ENCODE measurements around the gene STK38. TPM values are rescaled to one million over a fixed set of nuclear protein-coding genes. Genes with fewer than 3 reads are reported as not detected.

STK38 gene
- total and polyA plus RNA-seq, 9 of the 15 experiments (the other 6 are each of a cell fraction or from before 2014, with no cell fraction given) = 5.7 to 28.7 (median 19.5) TPM

DNA sequence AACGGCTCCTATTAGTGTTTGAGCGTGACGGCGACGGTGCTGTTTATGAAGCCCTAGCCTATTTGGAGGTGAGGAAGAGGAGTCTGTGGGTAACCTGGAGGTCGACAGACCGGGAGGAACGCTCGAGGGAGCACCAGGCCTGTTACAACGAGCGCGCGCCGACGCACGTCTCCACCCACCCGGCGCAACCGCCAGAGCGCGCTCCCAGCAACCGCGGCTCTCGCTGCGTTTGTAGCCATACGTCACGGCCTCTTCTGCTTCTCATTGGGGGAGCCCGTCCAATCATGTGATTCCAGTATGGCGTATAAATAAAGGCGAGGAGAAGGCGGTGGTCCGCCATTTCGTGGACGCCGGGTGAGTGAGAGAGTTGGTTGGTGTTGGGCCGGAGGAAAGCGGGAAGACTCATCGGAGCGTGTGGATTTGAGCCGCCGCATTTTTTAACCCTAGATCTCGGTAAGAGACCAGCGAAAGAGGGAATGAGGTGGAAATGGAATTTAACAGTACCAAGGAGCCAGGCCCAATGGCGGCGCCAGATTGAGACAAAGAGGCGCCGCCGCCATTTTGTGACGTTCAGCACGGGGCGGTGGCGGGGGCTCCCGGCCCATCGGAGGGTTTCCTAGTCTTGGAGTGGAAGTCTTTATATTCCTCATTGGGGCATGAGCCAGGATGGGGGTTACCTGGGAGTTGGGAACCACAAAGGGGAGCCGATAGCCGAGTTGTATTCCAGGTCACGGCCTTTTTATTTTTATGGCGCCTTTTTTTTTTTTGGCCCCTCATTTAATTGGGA is 46.9 kb upstream of the STK38 start, which contains the start of gene SRSF3 (continued):
- TF ChIP-seq, protein P1, sequence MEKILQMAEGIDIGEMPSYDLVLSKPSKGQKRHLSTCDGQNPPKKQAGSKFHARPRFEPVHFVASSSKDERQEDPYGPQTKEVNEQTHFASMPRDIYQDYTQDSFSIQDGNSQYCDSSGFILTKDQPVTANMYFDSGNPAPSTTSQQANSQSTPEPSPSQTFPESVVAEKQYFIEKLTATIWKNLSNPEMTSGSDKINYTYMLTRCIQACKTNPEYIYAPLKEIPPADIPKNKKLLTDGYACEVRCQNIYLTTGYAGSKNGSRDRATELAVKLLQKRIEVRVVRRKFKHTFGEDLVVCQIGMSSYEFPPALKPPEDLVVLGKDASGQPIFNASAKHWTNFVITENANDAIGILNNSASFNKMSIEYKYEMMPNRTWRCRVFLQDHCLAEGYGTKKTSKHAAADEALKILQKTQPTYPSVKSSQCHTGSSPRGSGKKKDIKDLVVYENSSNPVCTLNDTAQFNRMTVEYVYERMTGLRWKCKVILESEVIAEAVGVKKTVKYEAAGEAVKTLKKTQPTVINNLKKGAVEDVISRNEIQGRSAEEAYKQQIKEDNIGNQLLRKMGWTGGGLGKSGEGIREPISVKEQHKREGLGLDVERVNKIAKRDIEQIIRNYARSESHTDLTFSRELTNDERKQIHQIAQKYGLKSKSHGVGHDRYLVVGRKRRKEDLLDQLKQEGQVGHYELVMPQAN (IDR thresholded peaks at IDR 0.05; ENCODE audit: borderline replicate concordance) = peak; percentile 92
- TF ChIP-seq ZNF121 (CRISPR knock-in tag; conservative IDR thresholded peaks at IDR 0.05) = no peak
- TF ChIP-seq, protein P2, sequence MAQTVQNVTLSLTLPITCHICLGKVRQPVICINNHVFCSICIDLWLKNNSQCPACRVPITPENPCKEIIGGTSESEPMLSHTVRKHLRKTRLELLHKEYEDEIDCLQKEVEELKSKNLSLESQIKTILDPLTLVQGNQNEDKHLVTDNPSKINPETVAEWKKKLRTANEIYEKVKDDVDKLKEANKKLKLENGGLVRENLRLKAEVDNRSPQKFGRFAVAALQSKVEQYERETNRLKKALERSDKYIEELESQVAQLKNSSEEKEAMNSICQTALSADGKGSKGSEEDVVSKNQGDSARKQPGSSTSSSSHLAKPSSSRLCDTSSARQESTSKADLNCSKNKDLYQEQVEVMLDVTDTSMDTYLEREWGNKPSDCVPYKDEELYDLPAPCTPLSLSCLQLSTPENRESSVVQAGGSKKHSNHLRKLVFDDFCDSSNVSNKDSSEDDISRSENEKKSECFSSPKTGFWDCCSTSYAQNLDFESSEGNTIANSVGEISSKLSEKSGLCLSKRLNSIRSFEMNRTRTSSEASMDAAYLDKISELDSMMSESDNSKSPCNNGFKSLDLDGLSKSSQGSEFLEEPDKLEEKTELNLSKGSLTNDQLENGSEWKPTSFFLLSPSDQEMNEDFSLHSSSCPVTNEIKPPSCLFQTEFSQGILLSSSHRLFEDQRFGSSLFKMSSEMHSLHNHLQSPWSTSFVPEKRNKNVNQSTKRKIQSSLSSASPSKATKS (CRISPR knock-in tag; IDR thresholded peaks at IDR 0.05) = 0 out of 2 replicates have a peak, but pooled peaks have one; percentile 65
- peak; percentile 100 for TF ChIP-seq PHF8 (IDR thresholded peaks at IDR 0.05; ENCODE audit: borderline replicate concordance, low read length)
- TF ChIP-seq, protein P3, sequence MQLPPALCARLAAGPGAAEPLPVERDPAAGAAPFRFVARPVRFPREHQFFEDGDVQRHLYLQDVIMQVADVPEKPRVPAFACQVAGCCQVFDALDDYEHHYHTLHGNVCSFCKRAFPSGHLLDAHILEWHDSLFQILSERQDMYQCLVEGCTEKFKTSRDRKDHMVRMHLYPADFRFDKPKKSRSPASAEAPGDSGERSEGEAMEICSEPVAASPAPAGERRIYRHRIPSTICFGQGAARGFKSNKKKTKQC (CRISPR knock-in tag; IDR thresholded peaks at IDR 0.05) = peak; percentile 98
- TF ChIP-seq U2AF1 (optimal IDR thresholded peaks at IDR 0.05; ENCODE audit: low read depth, low read length) = peak; percentile 33
- no peak for TF ChIP-seq NCOA2 (IDR thresholded peaks at IDR 0.05; ENCODE audit: partially characterized antibody in 2 of 2)
- TF ChIP-seq, protein P4, sequence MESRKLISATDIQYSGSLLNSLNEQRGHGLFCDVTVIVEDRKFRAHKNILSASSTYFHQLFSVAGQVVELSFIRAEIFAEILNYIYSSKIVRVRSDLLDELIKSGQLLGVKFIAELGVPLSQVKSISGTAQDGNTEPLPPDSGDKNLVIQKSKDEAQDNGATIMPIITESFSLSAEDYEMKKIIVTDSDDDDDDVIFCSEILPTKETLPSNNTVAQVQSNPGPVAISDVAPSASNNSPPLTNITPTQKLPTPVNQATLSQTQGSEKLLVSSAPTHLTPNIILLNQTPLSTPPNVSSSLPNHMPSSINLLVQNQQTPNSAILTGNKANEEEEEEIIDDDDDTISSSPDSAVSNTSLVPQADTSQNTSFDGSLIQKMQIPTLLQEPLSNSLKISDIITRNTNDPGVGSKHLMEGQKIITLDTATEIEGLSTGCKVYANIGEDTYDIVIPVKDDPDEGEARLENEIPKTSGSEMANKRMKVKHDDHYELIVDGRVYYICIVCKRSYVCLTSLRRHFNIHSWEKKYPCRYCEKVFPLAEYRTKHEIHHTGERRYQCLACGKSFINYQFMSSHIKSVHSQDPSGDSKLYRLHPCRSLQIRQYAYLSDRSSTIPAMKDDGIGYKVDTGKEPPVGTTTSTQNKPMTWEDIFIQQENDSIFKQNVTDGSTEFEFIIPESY (CRISPR knock-in tag; IDR thresholded peaks at IDR 0.05) = peak; percentile 73; the same call in 1 of the 2 replicates
- TF ChIP-seq SMARCE1 (IDR thresholded peaks at IDR 0.05) = no peak
- TF ChIP-seq MTA1 (IDR thresholded peaks at IDR 0.05; ENCODE audit: borderline replicate concordance) = peak; percentile 53; the same call in 1 of the 2 replicates
- no peak for TF ChIP-seq ZNF217 (CRISPR knock-in tag; IDR thresholded peaks at IDR 0.05)
- TF ChIP-seq MIER1 (IDR thresholded peaks at IDR 0.05; ENCODE audit: low read depth) = peak; percentile 61
- TF ChIP-seq CBX2 (IDR thresholded peaks at IDR 0.05; ENCODE audit: insufficient read depth, low read length, poor library complexity, severe bottlenecking) = no peak
- 0 out of 2 replicates have a peak, but pooled peaks have one; percentile 54 for TF ChIP-seq ZNF224 (CRISPR knock-in tag; IDR thresholded peaks at IDR 0.05)
- TF ChIP-seq, protein P5, sequence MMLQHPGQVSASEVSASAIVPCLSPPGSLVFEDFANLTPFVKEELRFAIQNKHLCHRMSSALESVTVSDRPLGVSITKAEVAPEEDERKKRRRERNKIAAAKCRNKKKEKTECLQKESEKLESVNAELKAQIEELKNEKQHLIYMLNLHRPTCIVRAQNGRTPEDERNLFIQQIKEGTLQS (IDR thresholded peaks at IDR 0.05) = no peak; the same call in 1 of the 2 replicates
- TF ChIP-seq, protein P5 (CRISPR knock-in tag; conservative IDR thresholded peaks at IDR 0.05) = peak; percentile 95

All from K562 (cell line).